Caco-2 (cell line): ENCODE results near the gene TMPRSS4. TPM values are rescaled to one million over a fixed set of nuclear protein-coding genes. Genes with fewer than 3 reads are reported as not detected.
A peak's percentile ranks its signal among the peaks of the same experiment; 100 is the strongest.

Experiments used
- BruUV-seq: library from RNA; stranded (reverse); fragments of 400-500 nt; replicated peaks from 2 replicates; lab custom pipeline; 2021; lab: Mats Ljungman, UMichigan
- CTCF ChIA-PET: fragments of 300-600 bp; sonication (Branson Sonifier 250); formaldehyde crosslinking; loops from one replicate; lab custom pipeline; 2022; ENCODE audit warnings: antibody characterized with exemption; lab: Charles Lee
- POLR2A ChIA-PET: fragments of 300-600 bp; sonication (Branson Sonifier 250); formaldehyde crosslinking; loops from one replicate; lab custom pipeline; 2022; ENCODE audit warnings: antibody characterized with exemption; lab: Charles Lee
- DNase-seq, 2 experiments: peaks; one replicate each; pipeline versions ENCODE4 v3.0.0 to v3.0.0-alpha.2; 2020 to 2022
- H3K27me3 ChIP-seq: replicated peaks from 2 replicates; pipeline ENCODE4 v1.6.0; 2011; ENCODE audit warnings: low read length; ENCODE audit not compliant: control insufficient read depth, insufficient read depth
- H3K36me3 ChIP-seq: 2 replicates; pipeline ENCODE4 v1.5.1; 2011; ENCODE audit warnings: low read length; ENCODE audit not compliant: control insufficient read depth, insufficient read depth
- H3K4me1 ChIP-seq: fragments of 250-450 bp; sonication (Bioruptor Pico); 2 replicates; pipeline ENCODE4 v1.5.1; 2020; ENCODE audit warnings: mild to moderate bottlenecking
- H3K4me3 ChIP-seq: 2 replicates; pipeline ENCODE4 v1.5.1; 2011; ENCODE audit warnings: low read depth, mild to moderate bottlenecking, control low read depth, low read length
- H3K9me3 ChIP-seq: fragments of 250-450 bp; sonication (Bioruptor Pico); 2 replicates; pipeline ENCODE4 v1.5.1; 2020; ENCODE audit warnings: mild to moderate bottlenecking, moderate library complexity
- H3K27ac Mint-ChIP-seq: one replicate; pipeline ENCODE4 v1.8.0; 2022; ENCODE audit warnings: mixed read lengths; ENCODE audit not compliant: unreplicated experiment
- H3K27me3 Mint-ChIP-seq: one replicate; pipeline ENCODE4 v1.8.0; 2022; ENCODE audit warnings: mixed read lengths; ENCODE audit not compliant: insufficient read depth, unreplicated experiment
- H3K36me3 Mint-ChIP-seq: one replicate; pipeline ENCODE4 v1.8.0; 2022; ENCODE audit warnings: mild to moderate bottlenecking, mixed read lengths; ENCODE audit not compliant: insufficient read depth, unreplicated experiment
- H3K4me1 Mint-ChIP-seq: one replicate; pipeline ENCODE4 v1.8.0; 2022; ENCODE audit warnings: low read depth, mixed read lengths; ENCODE audit not compliant: unreplicated experiment
- H3K4me3 Mint-ChIP-seq: one replicate; pipeline ENCODE4 v1.8.0; 2022; ENCODE audit warnings: mild to moderate bottlenecking, moderate library complexity, mixed read lengths; ENCODE audit not compliant: unreplicated experiment
- H3K9me3 Mint-ChIP-seq: one replicate; pipeline ENCODE4 v1.8.0; 2022; ENCODE audit warnings: mixed read lengths; ENCODE audit not compliant: unreplicated experiment
- intact Hi-C: fragments of 100-400 bp; cut with micrococcal nuclease; formaldehyde crosslinking; loops from one replicate; pipeline ENCODE4 v1.10.0; 2022; ENCODE audit not compliant: unreplicated experiment
- total RNA-seq: library from RNA; stranded (reverse); gene quantifications from 2 replicates; pipeline ENCODE4 v1.2.3, GENCODE V29; 2022
- TF ChIP-seq, protein P1 (sequence below), 2 experiments: fragments of 200-600 bp in 1 of 2; IDR thresholded peaks; 1 replicate in 1 of 2; 2 replicates in 1 of 2; pipeline versions ENCODE4 v1.5.1 to v1.8.0; 2011 to 2022; ENCODE audit warnings: antibody characterized with exemption in 1 of 2, control low read depth in 1 of 2, inconsistent platforms in 1 of 2, low read depth in 1 of 2, low read length in 1 of 2, mild to moderate bottlenecking in 1 of 2, moderate library complexity in 1 of 2; ENCODE audit not compliant: insufficient read depth in 1 of 2, severe bottlenecking in 1 of 2, unreplicated experiment in 1 of 2

TMPRSS4 gene
- total RNA-seq, 1 experiment from 2014 or later: 86.4 TPM

DNA sequence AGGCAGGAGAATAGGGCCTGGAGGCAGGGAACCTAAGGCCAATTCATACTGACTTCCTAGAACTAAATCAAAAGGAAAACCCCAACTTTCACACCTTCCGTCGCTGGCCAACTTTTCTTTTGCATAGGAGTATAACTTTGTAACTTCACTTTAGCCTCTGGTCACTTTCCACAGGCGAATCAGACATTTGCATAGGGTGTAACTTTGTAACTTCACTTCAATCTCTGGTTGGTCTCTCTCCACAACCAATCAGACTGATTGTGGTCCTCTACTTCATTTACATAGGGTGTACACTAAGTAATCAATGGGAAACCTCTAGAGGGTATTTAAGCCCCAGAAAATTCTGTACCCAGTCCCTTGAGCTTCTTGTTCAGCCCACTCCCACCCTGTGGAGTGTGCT, 11.5 kb upstream of the TMPRSS4 start:
- Mint-ChIP-seq H3K9me3 (peaks cover 12% of the 10 kb centered on the region), H3K4me3 (no peak overlapping the region), H3K27ac (no peak overlapping the region), H3K36me3 (no peaks in the 10 kb centered on the region), H3K4me1 (peaks cover 13% of the 10 kb centered on the region), H3K27me3 (no peaks in the 10 kb centered on the region)
- Histone ChIP-seq H3K36me3 (no peaks in the 10 kb centered on the region), H3K9me3 (no peaks in the 10 kb centered on the region; the same call in 1 of the 2 replicates), H3K4me1 (peaks cover 5% of the 10 kb centered on the region; the same call in 1 of the 2 replicates), H3K27me3 (no peaks in the 10 kb centered on the region), H3K4me3 (no peak overlapping the region)
- intact Hi-C loops: no loop called here
- DNase-seq: no peak
- BruUV-seq: no TSS peak
- POLR2A ChIA-PET: no interaction called here
- TF ChIP-seq, protein P1, sequence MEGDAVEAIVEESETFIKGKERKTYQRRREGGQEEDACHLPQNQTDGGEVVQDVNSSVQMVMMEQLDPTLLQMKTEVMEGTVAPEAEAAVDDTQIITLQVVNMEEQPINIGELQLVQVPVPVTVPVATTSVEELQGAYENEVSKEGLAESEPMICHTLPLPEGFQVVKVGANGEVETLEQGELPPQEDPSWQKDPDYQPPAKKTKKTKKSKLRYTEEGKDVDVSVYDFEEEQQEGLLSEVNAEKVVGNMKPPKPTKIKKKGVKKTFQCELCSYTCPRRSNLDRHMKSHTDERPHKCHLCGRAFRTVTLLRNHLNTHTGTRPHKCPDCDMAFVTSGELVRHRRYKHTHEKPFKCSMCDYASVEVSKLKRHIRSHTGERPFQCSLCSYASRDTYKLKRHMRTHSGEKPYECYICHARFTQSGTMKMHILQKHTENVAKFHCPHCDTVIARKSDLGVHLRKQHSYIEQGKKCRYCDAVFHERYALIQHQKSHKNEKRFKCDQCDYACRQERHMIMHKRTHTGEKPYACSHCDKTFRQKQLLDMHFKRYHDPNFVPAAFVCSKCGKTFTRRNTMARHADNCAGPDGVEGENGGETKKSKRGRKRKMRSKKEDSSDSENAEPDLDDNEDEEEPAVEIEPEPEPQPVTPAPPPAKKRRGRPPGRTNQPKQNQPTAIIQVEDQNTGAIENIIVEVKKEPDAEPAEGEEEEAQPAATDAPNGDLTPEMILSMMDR (IDR thresholded peaks at IDR 0.05; ENCODE audit: insufficient read depth in 1 of 2, low read depth in 1 of 2, low read length in 1 of 2, severe bottlenecking in 1 of 2, unreplicated experiment in 1 of 2): no peak
- CTCF ChIA-PET: no interaction called here

DNA sequence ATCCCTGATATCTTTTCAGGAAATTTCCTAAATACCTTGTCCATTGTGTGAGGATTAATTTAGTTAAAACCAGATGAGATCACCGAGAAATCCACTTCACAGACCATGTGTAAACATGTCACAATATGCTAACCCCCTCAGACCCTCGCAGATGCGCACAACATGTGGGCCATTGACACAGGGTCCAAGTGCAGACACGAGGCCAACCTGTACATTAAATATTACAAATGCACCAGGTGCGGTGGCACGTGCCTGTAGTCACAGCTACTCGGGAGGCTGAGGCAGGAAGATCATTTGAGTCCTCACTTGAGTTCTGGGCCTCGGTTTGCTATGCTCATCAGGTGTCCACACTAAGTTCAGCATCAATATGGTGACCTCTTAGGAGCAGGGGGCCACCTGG, 9.9 kb upstream of the TMPRSS4 start:
- H3K27me3 ChIP-seq: no peaks in the 10 kb centered on the region
- no peaks in the 10 kb centered on the region for H3K9me3 ChIP-seq
- H3K4me3 ChIP-seq: no peak overlapping the region
- no peaks in the 10 kb centered on the region for H3K36me3 ChIP-seq
- no peak for DNase-seq
- Mint-ChIP-seq H3K4me3 (no peak overlapping the region), H3K27ac (no peak overlapping the region), H3K4me1 (peaks cover 13% of the 10 kb centered on the region), H3K27me3 (no peaks in the 10 kb centered on the region), H3K36me3 (no peaks in the 10 kb centered on the region), H3K9me3 (peaks cover 12% of the 10 kb centered on the region)
- no TSS peak for BruUV-seq
- peaks cover 5% of the 10 kb centered on the region; the same call in 1 of the 2 replicates for H3K4me1 ChIP-seq
- intact Hi-C loops: no loop called here
- TF ChIP-seq, protein P1 (IDR thresholded peaks at IDR 0.05; ENCODE audit: insufficient read depth in 1 of 2, low read depth in 1 of 2, low read length in 1 of 2, severe bottlenecking in 1 of 2, unreplicated experiment in 1 of 2): no peak
- ChIA-PET POLR2A (no interaction called here), CTCF (no interaction called here)

DNA sequence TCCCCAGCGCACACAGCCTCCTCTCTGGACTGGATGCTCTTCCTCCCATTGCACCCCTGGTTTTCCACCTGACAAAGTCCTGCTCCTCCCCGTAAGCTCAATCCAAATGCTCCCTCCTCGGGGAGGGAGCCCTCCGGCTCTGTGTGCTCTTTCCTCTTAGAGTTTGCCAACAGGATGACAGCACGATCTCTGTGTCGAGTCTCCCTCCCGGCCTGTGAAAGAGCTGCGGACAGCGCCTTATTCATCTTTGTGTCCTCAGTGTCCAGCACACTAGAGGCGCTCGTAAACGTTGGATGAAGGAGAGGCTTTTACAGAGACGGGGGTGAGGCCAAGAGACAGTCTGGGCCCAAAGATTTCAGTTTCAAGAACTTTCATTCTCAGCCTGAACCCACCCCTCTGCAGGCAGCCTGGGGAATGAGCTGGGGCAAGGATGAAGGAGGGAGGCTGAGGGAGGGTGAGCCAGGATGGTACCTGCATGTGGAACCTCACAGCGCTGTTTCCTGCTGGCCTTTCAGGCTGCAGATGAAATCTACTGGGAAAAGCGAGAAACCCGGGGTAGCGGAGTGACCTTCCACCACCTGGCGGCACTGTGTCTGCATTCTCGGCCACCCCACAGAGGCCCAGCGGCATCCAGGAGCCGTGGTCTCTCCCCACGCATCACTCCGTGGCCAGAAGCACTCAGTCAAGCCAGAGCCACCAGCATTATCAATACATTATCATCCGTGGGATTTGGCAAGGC, 8.5 kb upstream of the TMPRSS4 start:
- Mint-ChIP-seq H3K4me1 (peaks cover 2% of the 10 kb centered on the region), H3K27me3 (no peaks in the 10 kb centered on the region), H3K9me3 (peaks cover 3% of the 10 kb centered on the region), H3K27ac (no peak overlapping the region), H3K36me3 (no peaks in the 10 kb centered on the region), H3K4me3 (no peak overlapping the region)
- Histone ChIP-seq H3K27me3 (no peaks in the 10 kb centered on the region), H3K36me3 (no peaks in the 10 kb centered on the region), H3K4me3 (no peak overlapping the region), H3K4me1 (no peaks in the 10 kb centered on the region), H3K9me3 (no peaks in the 10 kb centered on the region)
- DNase-seq: peak in 1 of 2 experiments; percentile 67
- ChIA-PET CTCF (no interaction called here), POLR2A (no interaction called here)
- TF ChIP-seq, protein P1 (IDR thresholded peaks at IDR 0.05; ENCODE audit: insufficient read depth in 1 of 2, low read depth in 1 of 2, low read length in 1 of 2, severe bottlenecking in 1 of 2, unreplicated experiment in 1 of 2): peak; percentile 32 to 62
- intact Hi-C loops: no loop called here
- no TSS peak for BruUV-seq
